Tibial nerve (tissue), 4 donors: Measurements from ENCODE around the gene NRCAM. TPM values are rescaled to one million over a fixed set of nuclear protein-coding genes. Genes with fewer than 3 reads are reported as not detected.

Experiments
- DNase-seq, 2 donors: peaks; one replicate each; pipeline ENCODE4 v3.0.0-alpha.2; 2019; ENCODE audit warnings: low spot score in 2 of 2
- H3K27ac ChIP-seq, 4 donors: fragments of 200-600 bp; sonication (generic) in 3 of 4; one replicate each; pipeline ENCODE4 v1.5.1; 2017 to 2019; ENCODE audit warnings: mild to moderate bottlenecking in 1 of 4
- H3K27me3 ChIP-seq, 2 donors: fragments of 200-600 bp; sonication (generic) in 1 of 2; one replicate each; pipeline versions ENCODE4 v1.5.1 to v1.6.0; 2017 to 2019
- H3K36me3 ChIP-seq, 3 donors: fragments of 200-600 bp; sonication (generic); one replicate each; pipeline ENCODE4 v1.5.1; 2018 to 2019
- H3K4me1 ChIP-seq, 4 donors: fragments of 200-600 bp; sonication (generic) in 3 of 4; one replicate each; pipeline ENCODE4 v1.5.1; 2017 to 2019
- H3K4me3 ChIP-seq, 4 donors: fragments of 200-600 bp; sonication (generic) in 3 of 4; one replicate each; pipeline ENCODE4 v1.5.1; 2017 to 2019; ENCODE audit warnings: mild to moderate bottlenecking in 1 of 4, moderate library complexity in 1 of 4
- H3K9me3 ChIP-seq, 4 donors: fragments of 200-600 bp; sonication (generic) in 3 of 4; one replicate each; pipeline ENCODE4 v1.5.1; 2017 to 2019
- EP300 ChIP-seq, 2 donors: sonication (generic); formaldehyde crosslinking; IDR thresholded peaks; one replicate each; pipeline ENCODE4 v1.6.1; 2017; ENCODE audit warnings: antibody characterized with exemption in 2 of 2, mild to moderate bottlenecking in 1 of 2
- POLR2A ChIP-seq, 2 donors: fragments of 450-650 bp; IDR thresholded peaks; one replicate each; pipeline ENCODE4 v1.6.1; 2017; ENCODE audit warnings: antibody characterized with exemption in 2 of 2, mild to moderate bottlenecking in 2 of 2, moderate library complexity in 2 of 2
- WGBS, 2 donors: methylation state at CpG; one replicate each; pipeline ENCODE4 v1.1.5; 2018; 5-methylcytosine and 5-hydroxymethylcytosine counted together
- total RNA-seq, 4 donors: library from RNA; depleted of rRNA; stranded (reverse); fragments of >200 nt; gene quantifications; one replicate each; pipeline ENCODE4 v1.1.0, GENCODE V29; 2016
- TF ChIP-seq, protein P1 (sequence below), 5 experiments: fragments of 200-600 bp in 3 of 5; fragments of 450-650 bp in 2 of 5; sonication (generic) in 3 of 5; IDR thresholded peaks; one replicate each; pipeline ENCODE4 v1.5.1; 2016 to 2019; ENCODE audit warnings: antibody characterized with exemption in 5 of 5, mild to moderate bottlenecking in 3 of 5, moderate library complexity in 2 of 5

The NRCAM gene
- total RNA-seq, 4 donors from 2014 or later: 16.5 to 87.4 (median 22.4) TPM

DNA sequence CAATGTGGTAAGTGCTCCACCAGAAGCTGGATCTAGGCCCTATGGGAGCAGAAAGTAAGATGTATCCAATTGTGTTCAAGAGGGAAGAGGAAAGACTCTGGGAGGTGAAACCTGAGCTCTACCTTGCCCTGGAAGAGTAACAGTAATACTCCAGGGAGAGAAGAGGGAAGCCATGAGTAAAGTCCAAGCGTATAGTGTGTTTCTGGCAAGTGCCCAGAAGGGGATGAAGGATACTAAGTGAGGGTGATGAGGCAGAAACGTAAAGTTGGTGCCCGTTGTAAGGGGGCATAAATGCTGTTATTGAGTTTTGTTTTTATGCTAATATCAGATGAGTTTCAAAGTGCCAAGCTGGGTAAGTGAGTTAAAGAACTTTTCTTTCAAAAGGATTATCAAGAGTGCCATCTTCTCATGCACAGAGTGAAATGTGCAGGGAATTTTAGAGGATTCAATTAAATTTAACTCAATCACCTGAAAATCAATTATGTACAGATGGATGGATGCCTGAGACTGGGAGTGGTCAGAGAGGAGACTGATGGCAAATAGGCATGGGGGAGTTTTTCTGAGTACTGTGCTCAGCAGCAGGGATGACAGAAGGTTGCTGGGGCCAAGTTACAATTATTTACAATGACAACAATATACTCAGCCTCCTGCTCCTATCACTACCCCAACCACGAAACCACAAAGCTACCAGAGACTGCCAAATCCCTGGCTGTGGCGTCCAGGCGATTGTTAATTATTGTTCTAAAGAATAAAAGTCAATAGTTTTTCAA is 202.8 kb downstream of the NRCAM start:
- Histone ChIP-seq H3K27ac (peak overlapping the region in 2 of 4 donors; percentile 38 to 56), H3K9me3 (no peaks in the 10 kb centered on the region), H3K36me3 (no peaks in the 10 kb centered on the region), H3K27me3 (no peaks in the 10 kb centered on the region), H3K4me3 (no peak overlapping the region), H3K4me1 (peaks cover 0 to 16% (median 5%) of the 10 kb centered on the region in 4 donors)
- DNase-seq: no peak
- 79% methylated on average over 6 of the region's 6 CpGs for WGBS, 2 donors
- TF ChIP-seq POLR2A (IDR thresholded peaks at IDR 0.05) (no peak), EP300 (IDR thresholded peaks at IDR 0.05) (no peak)
- TF ChIP-seq, protein P1, sequence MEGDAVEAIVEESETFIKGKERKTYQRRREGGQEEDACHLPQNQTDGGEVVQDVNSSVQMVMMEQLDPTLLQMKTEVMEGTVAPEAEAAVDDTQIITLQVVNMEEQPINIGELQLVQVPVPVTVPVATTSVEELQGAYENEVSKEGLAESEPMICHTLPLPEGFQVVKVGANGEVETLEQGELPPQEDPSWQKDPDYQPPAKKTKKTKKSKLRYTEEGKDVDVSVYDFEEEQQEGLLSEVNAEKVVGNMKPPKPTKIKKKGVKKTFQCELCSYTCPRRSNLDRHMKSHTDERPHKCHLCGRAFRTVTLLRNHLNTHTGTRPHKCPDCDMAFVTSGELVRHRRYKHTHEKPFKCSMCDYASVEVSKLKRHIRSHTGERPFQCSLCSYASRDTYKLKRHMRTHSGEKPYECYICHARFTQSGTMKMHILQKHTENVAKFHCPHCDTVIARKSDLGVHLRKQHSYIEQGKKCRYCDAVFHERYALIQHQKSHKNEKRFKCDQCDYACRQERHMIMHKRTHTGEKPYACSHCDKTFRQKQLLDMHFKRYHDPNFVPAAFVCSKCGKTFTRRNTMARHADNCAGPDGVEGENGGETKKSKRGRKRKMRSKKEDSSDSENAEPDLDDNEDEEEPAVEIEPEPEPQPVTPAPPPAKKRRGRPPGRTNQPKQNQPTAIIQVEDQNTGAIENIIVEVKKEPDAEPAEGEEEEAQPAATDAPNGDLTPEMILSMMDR (IDR thresholded peaks at IDR 0.05): no peak

DNA sequence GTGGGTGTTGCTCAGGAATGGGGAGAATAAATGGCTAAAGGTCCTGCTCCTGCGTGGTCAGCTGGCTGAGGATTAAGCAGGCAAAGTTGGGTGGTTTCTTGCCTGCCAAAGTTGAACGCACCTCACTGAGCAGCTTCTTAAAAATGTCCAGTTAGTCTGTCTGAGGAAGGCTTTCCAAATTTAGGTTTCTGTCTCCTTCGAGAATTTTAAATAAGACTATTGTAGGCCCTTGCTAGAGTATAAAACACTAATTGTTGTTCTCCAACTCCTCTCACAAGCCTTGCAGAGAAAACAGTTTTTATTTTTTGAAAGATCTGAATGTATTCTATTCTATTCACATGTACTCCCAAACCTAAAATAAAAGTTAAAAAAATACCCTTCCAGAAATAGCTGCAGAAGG is 204.1 kb downstream of the NRCAM start:
- no peaks in the 10 kb centered on the region for H3K36me3 ChIP-seq
- 24 to 53% methylated on average over 3 of the region's 3 CpGs for WGBS, 2 donors

DNA sequence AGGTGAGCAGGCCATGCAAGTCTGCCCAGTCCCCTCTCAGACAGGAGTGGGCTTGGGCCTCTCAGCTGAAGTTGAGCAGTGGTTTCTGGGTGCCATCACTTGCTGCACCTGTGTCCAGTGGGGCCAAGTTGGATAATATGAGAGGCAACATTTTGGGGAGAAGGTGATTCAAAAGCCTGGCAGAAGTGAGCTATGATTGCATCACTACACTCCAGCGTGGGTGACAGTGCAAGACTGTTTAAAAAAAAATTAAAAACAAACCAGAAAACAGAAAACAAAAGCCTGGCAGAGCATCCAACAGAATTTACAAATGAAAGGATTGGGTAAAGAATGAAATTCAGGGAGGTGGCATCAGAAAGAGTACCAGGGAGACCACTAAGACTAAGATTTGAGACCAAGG is 204.5 kb downstream of the NRCAM start:
- no peaks in the 10 kb centered on the region for H3K9me3 ChIP-seq
- H3K4me3 ChIP-seq: no peak overlapping the region
- peaks cover 0 to 19% (median 5%) of the 10 kb centered on the region in 4 donors for H3K4me1 ChIP-seq
- no peaks in the 10 kb centered on the region for H3K36me3 ChIP-seq
- peak overlapping the region in 2 of 4 donors; percentile 38 to 56 for H3K27ac ChIP-seq
- TF ChIP-seq POLR2A (IDR thresholded peaks at IDR 0.05): no peak
- TF ChIP-seq, protein P1 (IDR thresholded peaks at IDR 0.05): no peak
- TF ChIP-seq EP300 (IDR thresholded peaks at IDR 0.05): no peak
- H3K27me3 ChIP-seq: no peaks in the 10 kb centered on the region
- no peak for DNase-seq
- 33 to 42% methylated on average over 1 of the region's 1 CpG for WGBS, 2 donors

More for the DNA sequence above, 204.1 kb downstream of the NRCAM start:
- H3K9me3 ChIP-seq: no peaks in the 10 kb centered on the region
- DNase-seq: no peak
- H3K27ac ChIP-seq: peak overlapping the region in 2 of 4 donors; percentile 38 to 56
- H3K27me3 ChIP-seq: no peaks in the 10 kb centered on the region
- no peak overlapping the region for H3K4me3 ChIP-seq
- peaks cover 0 to 16% (median 5%) of the 10 kb centered on the region in 4 donors for H3K4me1 ChIP-seq
- TF ChIP-seq, protein P1 (IDR thresholded peaks at IDR 0.05): no peak
- TF ChIP-seq EP300 (IDR thresholded peaks at IDR 0.05) (no peak), POLR2A (IDR thresholded peaks at IDR 0.05) (no peak)

DNA sequence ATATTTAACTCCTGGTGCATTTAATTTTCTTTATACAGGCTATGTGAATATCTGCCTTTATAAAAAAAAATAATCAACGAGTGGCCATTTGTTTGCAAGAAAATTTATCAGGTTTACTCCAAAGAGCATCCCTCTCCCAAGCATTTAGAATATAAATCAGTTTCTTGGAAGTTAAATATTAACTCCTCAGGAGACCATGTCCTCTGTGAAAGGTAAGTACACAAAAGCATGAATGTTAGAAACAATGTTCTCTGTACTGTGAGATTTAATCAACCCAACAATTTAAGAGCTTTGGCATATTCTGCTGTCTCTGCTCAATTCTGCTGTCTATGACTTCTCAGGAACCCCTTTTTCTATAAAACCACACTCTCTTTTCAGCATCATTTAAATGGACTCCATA is 206.8 kb downstream of the NRCAM start:
- H3K9me3 ChIP-seq: no peaks in the 10 kb centered on the region
- no peaks in the 10 kb centered on the region for H3K36me3 ChIP-seq
- H3K27me3 ChIP-seq: no peaks in the 10 kb centered on the region
- no peak overlapping the region for H3K27ac ChIP-seq
- peaks cover 0 to 30% (median 5%) of the 10 kb centered on the region in 4 donors for H3K4me1 ChIP-seq
- TF ChIP-seq, protein P1 (IDR thresholded peaks at IDR 0.05): no peak
- TF ChIP-seq POLR2A (IDR thresholded peaks at IDR 0.05): no peak
- TF ChIP-seq EP300 (IDR thresholded peaks at IDR 0.05): no peak
- no peak for DNase-seq
- H3K4me3 ChIP-seq: no peak overlapping the region
- WGBS, 2 donors: 75 to 79% methylated on average over 1 of the region's 1 CpG

DNA sequence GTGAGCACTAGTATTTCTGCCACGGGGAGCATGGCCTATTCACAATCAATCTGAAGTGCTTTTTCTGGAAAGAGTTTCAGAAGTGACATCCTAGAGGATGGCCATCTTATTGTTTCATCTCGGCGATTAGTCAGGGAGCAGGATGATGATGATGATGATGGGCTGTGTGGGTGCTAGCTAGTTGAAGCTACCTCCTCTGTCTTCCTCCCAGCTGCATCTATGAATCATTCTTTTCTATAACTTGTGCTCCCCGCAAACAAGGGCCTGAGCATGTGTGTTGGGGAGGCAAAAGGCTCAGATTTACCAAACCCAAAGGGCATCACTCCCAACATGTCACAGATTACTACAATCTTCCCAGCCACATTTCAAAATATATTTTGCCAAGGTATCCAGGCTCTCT is 207.4 kb downstream of the NRCAM start:
- H3K4me3 ChIP-seq: no peak overlapping the region
- no peaks in the 10 kb centered on the region for H3K9me3 ChIP-seq
- no peak for DNase-seq
- H3K27me3 ChIP-seq: no peaks in the 10 kb centered on the region
- TF ChIP-seq EP300 (IDR thresholded peaks at IDR 0.05): no peak
- TF ChIP-seq, protein P1 (IDR thresholded peaks at IDR 0.05): no peak
- TF ChIP-seq POLR2A (IDR thresholded peaks at IDR 0.05): no peak
- no peaks in the 10 kb centered on the region for H3K36me3 ChIP-seq
- peaks cover 0 to 30% (median 5%) of the 10 kb centered on the region in 4 donors for H3K4me1 ChIP-seq
- WGBS, 2 donors: 49 to 54% methylated on average over 4 of the region's 4 CpGs
- no peak overlapping the region for H3K27ac ChIP-seq
